H9 (cell line): ENCODE results near the gene RUNX1. TPM values are rescaled to one million over a fixed set of nuclear protein-coding genes. Genes with fewer than 3 reads are reported as not detected.

Experiments used
- DNase-seq: peaks from one replicate; pipeline ENCODE4 v3.0.0-alpha.2; 2017
- H2AFZ ChIP-seq: one replicate; pipeline ENCODE4 v1.6.1; 2013; ENCODE audit warnings: mild to moderate bottlenecking, low read length, control low read depth, moderate library complexity
- H2AK5ac ChIP-seq: 2 replicates; pipeline ENCODE4 v1.6.1; 2013; ENCODE audit warnings: low read length, control low read depth, mixed read lengths; ENCODE audit not compliant: insufficient read length
- H2BK120ac ChIP-seq: one replicate; pipeline ENCODE4 v1.6.1; 2013; ENCODE audit warnings: low read depth, mild to moderate bottlenecking, low read length, control low read depth, inconsistent platforms; ENCODE audit not compliant: poor library complexity, severe bottlenecking
- H2BK12ac ChIP-seq: 2 replicates; pipeline ENCODE4 v1.6.1; 2013; ENCODE audit warnings: low read length, control low read depth, mixed read lengths, low read depth; ENCODE audit not compliant: insufficient read length
- H2BK15ac ChIP-seq: 2 replicates; pipeline ENCODE4 v1.6.1; 2013; ENCODE audit warnings: low read depth, low read length, control low read depth
- H2BK20ac ChIP-seq: one replicate; pipeline ENCODE4 v1.6.1; 2013; ENCODE audit warnings: low read depth, mild to moderate bottlenecking, low read length, control low read depth, inconsistent platforms; ENCODE audit not compliant: poor library complexity, severe bottlenecking
- H2BK5ac ChIP-seq: 2 replicates; pipeline ENCODE4 v1.6.1; 2013; ENCODE audit warnings: low read length, control low read depth, mixed read lengths; ENCODE audit not compliant: insufficient read length
- H3K14ac ChIP-seq: 2 replicates; pipeline ENCODE4 v1.6.1; 2013; ENCODE audit warnings: low read length, control low read depth; ENCODE audit not compliant: insufficient read depth
- H3K18ac ChIP-seq: 2 replicates; pipeline ENCODE4 v1.6.1; 2013; ENCODE audit warnings: low read depth, mild to moderate bottlenecking, mixed read lengths, low read length, control low read depth; ENCODE audit not compliant: insufficient read length
- H3K23ac ChIP-seq: 2 replicates; pipeline ENCODE4 v1.6.1; 2013; ENCODE audit warnings: low read length, control low read depth, mixed read lengths, low read depth; ENCODE audit not compliant: insufficient read length
- H3K23me2 ChIP-seq: 2 replicates; pipeline ENCODE4 v1.6.1; 2013; ENCODE audit warnings: low read depth, mild to moderate bottlenecking, mixed read lengths, low read length, control low read depth; ENCODE audit not compliant: insufficient read length, poor library complexity, severe bottlenecking
- H3K27ac ChIP-seq: 2 replicates; pipeline ENCODE4 v1.5.1; 2013; ENCODE audit warnings: low read length, control low read depth, mixed read lengths, low read depth; ENCODE audit not compliant: insufficient read length
- H3K27me3 ChIP-seq: 2 replicates; pipeline ENCODE4 v1.6.1; 2013; ENCODE audit warnings: low read length, control low read depth, inconsistent platforms; ENCODE audit not compliant: insufficient read depth
- H3K4ac ChIP-seq: 2 replicates; pipeline ENCODE4 v1.6.1; 2013; ENCODE audit warnings: low read depth, mild to moderate bottlenecking, control low read depth, inconsistent platforms, low read length, moderate library complexity
- H3K4me1 ChIP-seq: 2 replicates; pipeline ENCODE4 v1.6.1; 2013; ENCODE audit warnings: low read length, control low read depth, inconsistent platforms; ENCODE audit not compliant: insufficient read depth
- H3K4me2 ChIP-seq: 2 replicates; pipeline ENCODE4 v1.6.1; 2013; ENCODE audit warnings: low read length, control low read depth, mixed read lengths; ENCODE audit not compliant: insufficient read length, insufficient read depth
- H3K56ac ChIP-seq: 2 replicates; pipeline ENCODE4 v1.6.1; 2013; ENCODE audit warnings: low read depth, mild to moderate bottlenecking, mixed read lengths, low read length, control low read depth; ENCODE audit not compliant: insufficient read length
- H3K79me1 ChIP-seq: 2 replicates; pipeline ENCODE4 v1.6.1; 2013; ENCODE audit warnings: low read depth, mild to moderate bottlenecking, moderate library complexity, low read length, control low read depth, inconsistent platforms; ENCODE audit not compliant: insufficient read depth, poor library complexity, severe bottlenecking
- H3K79me2 ChIP-seq: 2 replicates; pipeline ENCODE4 v1.6.1; 2013; ENCODE audit warnings: low read length, control low read depth, inconsistent platforms; ENCODE audit not compliant: insufficient read depth
- H3K9ac ChIP-seq: 2 replicates; pipeline ENCODE4 v1.6.1; 2013; ENCODE audit warnings: low read length, control low read depth, mixed read lengths; ENCODE audit not compliant: insufficient read length; ENCODE audit errors: extremely low read depth
- H3K9me3 ChIP-seq: one replicate; pipeline ENCODE4 v1.6.1; 2013; ENCODE audit warnings: low read depth, low read length, inconsistent platforms; ENCODE audit not compliant: control insufficient read depth
- H3T11ph ChIP-seq: one replicate; pipeline ENCODE4 v1.6.1; 2013; ENCODE audit warnings: mild to moderate bottlenecking, low read length, control low read depth, inconsistent platforms
- H4K20me1 ChIP-seq: one replicate; pipeline ENCODE4 v1.6.1; 2013; ENCODE audit not compliant: control insufficient read depth, insufficient read length, insufficient read depth
- H4K5ac ChIP-seq: 2 replicates; pipeline ENCODE4 v1.6.1; 2013; ENCODE audit warnings: low read depth, mild to moderate bottlenecking, mixed read lengths, low read length, control low read depth; ENCODE audit not compliant: insufficient read length
- H4K8ac ChIP-seq: replicated peaks from 2 replicates; pipeline ENCODE4 v1.6.1; 2013; ENCODE audit warnings: low read length, control low read depth, mixed read lengths, low read depth; ENCODE audit not compliant: insufficient read length
- H4K91ac ChIP-seq: 2 replicates; pipeline ENCODE4 v1.6.1; 2013; ENCODE audit warnings: low read depth, mild to moderate bottlenecking, moderate library complexity, mixed read lengths, low read length, control low read depth; ENCODE audit not compliant: insufficient read length
- H3K27ac Mint-ChIP-seq, 3 experiments: 2 replicates in 2 of 3; 3 replicates in 1 of 3; pipeline ENCODE4 v1.8.0; 2020 to 2021; ENCODE audit warnings: mixed read lengths in 3 of 3, mild to moderate bottlenecking in 1 of 3, moderate library complexity in 1 of 3
- H3K27me3 Mint-ChIP-seq: 2 replicates; pipeline ENCODE4 v1.8.0; 2021; ENCODE audit warnings: low read depth, mild to moderate bottlenecking, moderate library complexity, mixed read lengths
- H3K36me3 Mint-ChIP-seq, 3 experiments: 2 replicates in 2 of 3; 3 replicates in 1 of 3; pipeline ENCODE4 v1.8.0; 2020 to 2021; ENCODE audit warnings: low read depth in 3 of 3, mixed read lengths in 3 of 3; ENCODE audit not compliant: insufficient read depth in 1 of 3
- H3K4me1 Mint-ChIP-seq, 2 experiments: 2 replicates each; pipeline ENCODE4 v1.8.0; 2020; ENCODE audit warnings: mixed read lengths in 2 of 2
- H3K4me3 Mint-ChIP-seq, 2 experiments: 2 replicates in 1 of 2; 3 replicates in 1 of 2; pipeline ENCODE4 v1.8.0; 2020 to 2021; ENCODE audit warnings: mild to moderate bottlenecking in 2 of 2, mixed read lengths in 2 of 2, moderate library complexity in 1 of 2
- H3K9me3 Mint-ChIP-seq, 2 experiments: 2 replicates in 1 of 2; 3 replicates in 1 of 2; pipeline ENCODE4 v1.8.0; 2020; ENCODE audit warnings: mild to moderate bottlenecking in 2 of 2, mixed read lengths in 2 of 2, moderate library complexity in 1 of 2
- total RNA-seq: library from RNA; stranded (reverse); gene quantifications from 2 replicates; pipeline ENCODE4 v1.2.1, GENCODE V29; 2021
- TF ChIP-seq, protein P1 (sequence below): fragments of 200-600 bp; sonication (generic); conservative IDR thresholded peaks from 3 replicates; pipeline ENCODE4 v1.8.0; 2021; ENCODE audit warnings: antibody characterized with exemption, mild to moderate bottlenecking

RUNX1 gene
- total RNA-seq, 1 experiment from 2014 or later, result 0.72 TPM

DNA sequence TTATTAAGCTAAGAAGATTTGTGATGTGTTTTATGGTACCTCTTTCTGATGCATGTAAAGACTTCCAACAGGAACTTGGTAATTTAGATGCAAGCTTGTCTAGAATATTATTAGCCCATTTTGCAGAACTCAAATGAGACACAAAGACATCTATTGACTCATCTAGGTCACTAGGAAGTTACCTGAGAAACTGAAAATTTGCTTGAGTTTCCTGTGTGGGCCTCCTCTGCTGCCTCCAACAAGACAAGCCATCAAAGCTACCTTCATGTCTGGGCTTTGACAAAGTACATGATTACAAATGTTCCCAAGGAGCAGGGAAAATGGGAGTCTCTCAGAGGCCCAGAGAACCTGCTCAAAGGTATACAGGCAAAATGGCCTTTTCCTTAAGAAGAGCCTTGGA is 5.6 kb downstream of the RUNX1 start:
- TF ChIP-seq, protein P1, sequence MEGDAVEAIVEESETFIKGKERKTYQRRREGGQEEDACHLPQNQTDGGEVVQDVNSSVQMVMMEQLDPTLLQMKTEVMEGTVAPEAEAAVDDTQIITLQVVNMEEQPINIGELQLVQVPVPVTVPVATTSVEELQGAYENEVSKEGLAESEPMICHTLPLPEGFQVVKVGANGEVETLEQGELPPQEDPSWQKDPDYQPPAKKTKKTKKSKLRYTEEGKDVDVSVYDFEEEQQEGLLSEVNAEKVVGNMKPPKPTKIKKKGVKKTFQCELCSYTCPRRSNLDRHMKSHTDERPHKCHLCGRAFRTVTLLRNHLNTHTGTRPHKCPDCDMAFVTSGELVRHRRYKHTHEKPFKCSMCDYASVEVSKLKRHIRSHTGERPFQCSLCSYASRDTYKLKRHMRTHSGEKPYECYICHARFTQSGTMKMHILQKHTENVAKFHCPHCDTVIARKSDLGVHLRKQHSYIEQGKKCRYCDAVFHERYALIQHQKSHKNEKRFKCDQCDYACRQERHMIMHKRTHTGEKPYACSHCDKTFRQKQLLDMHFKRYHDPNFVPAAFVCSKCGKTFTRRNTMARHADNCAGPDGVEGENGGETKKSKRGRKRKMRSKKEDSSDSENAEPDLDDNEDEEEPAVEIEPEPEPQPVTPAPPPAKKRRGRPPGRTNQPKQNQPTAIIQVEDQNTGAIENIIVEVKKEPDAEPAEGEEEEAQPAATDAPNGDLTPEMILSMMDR, result no peak
- H3K14ac ChIP-seq, result no peak overlapping the region
- H3K23ac ChIP-seq, result no peak overlapping the region
- H4K20me1 ChIP-seq, result no peaks in the 10 kb centered on the region
- H3K18ac ChIP-seq, result no peak overlapping the region
- Mint-ChIP-seq H3K4me3 (no peak overlapping the region), H3K27me3 (peaks cover 12% of the 10 kb centered on the region), H3K27ac (no peak overlapping the region), H3K4me1 (peaks cover 18 to 26% of the 10 kb centered on the region in 2 experiments), H3K9me3 (no peaks in the 10 kb centered on the region), H3K36me3 (no peaks in the 10 kb centered on the region)
- no peak overlapping the region for H3K56ac ChIP-seq
- no peak overlapping the region for H4K91ac ChIP-seq
- H2BK15ac ChIP-seq, result no peak overlapping the region
- no peak overlapping the region for H3K9ac ChIP-seq
- H3K27me3 ChIP-seq, result no peaks in the 10 kb centered on the region
- H2BK120ac ChIP-seq, result no peak overlapping the region
- no peak overlapping the region for H3K4ac ChIP-seq
- no peak overlapping the region for H3K27ac ChIP-seq
- H2BK12ac ChIP-seq, result no peak overlapping the region
- no peaks in the 10 kb centered on the region for H3K79me1 ChIP-seq
- H3T11ph ChIP-seq, result no peak overlapping the region
- no peaks in the 10 kb centered on the region for H3K9me3 ChIP-seq
- H2AK5ac ChIP-seq, result no peak overlapping the region
- H2BK5ac ChIP-seq, result no peak overlapping the region
- no peak overlapping the region for H4K8ac ChIP-seq
- H2AFZ ChIP-seq, result no peak overlapping the region
- H3K23me2 ChIP-seq, result no peaks in the 10 kb centered on the region
- no peaks in the 10 kb centered on the region for H3K4me1 ChIP-seq
- H2BK20ac ChIP-seq, result no peak overlapping the region
- H3K79me2 ChIP-seq, result no peaks in the 10 kb centered on the region
- no peak overlapping the region for H3K4me2 ChIP-seq
- no peak for DNase-seq
- H4K5ac ChIP-seq, result no peak overlapping the region
